CD14-positive monocyte (primary cell): ENCODE measurements around the gene KCNQ1. TPM values are rescaled to one million over a fixed set of nuclear protein-coding genes. Genes with fewer than 3 reads are reported as not detected.

ENCODE experiments used
- DNase-seq, 3 donors: peaks; one replicate each; pipeline ENCODE4 v3.0.0-alpha.2; 2011 to 2022
- H2AFZ ChIP-seq: 2 replicates; pipeline ENCODE4 v1.6.0; 2012; ENCODE audit warnings: mild to moderate bottlenecking, low read depth, low read length, inconsistent platforms; ENCODE audit not compliant: insufficient read depth, poor library complexity, severe bottlenecking
- H3K27ac ChIP-seq, 2 donors: 1 replicate in 1 of 2; 2 replicates in 1 of 2; pipeline ENCODE4 v1.5.1; 2012 to 2013; ENCODE audit warnings: low read length in 2 of 2, control low read depth in 1 of 2, inconsistent platforms in 1 of 2, low read depth in 1 of 2, mild to moderate bottlenecking in 1 of 2
- H3K27me3 ChIP-seq, 2 donors: one replicate each; pipeline versions ENCODE4 v1.6.0 to v1.6.1; 2011 to 2013; ENCODE audit warnings: low read length in 2 of 2; ENCODE audit not compliant: control insufficient read depth in 2 of 2, insufficient read depth in 2 of 2
- H3K36me3 ChIP-seq, 2 donors: replicated peaks in 1 of 2; 1 replicate in 1 of 2; 2 replicates in 1 of 2; pipeline versions ENCODE4 v1.5.1 to v1.6.1; 2012 to 2013; ENCODE audit warnings: low read length in 2 of 2, control low read depth in 1 of 2, inconsistent platforms in 1 of 2, mild to moderate bottlenecking in 1 of 2; ENCODE audit not compliant: insufficient read depth in 2 of 2, control insufficient read depth in 1 of 2
- H3K4me1 ChIP-seq, 2 donors: 1 replicate in 1 of 2; 2 replicates in 1 of 2; pipeline versions ENCODE4 v1.5.1 to v1.6.1; 2012 to 2013; ENCODE audit warnings: low read length in 2 of 2, control low read depth in 1 of 2, inconsistent platforms in 1 of 2, mild to moderate bottlenecking in 1 of 2, moderate library complexity in 1 of 2; ENCODE audit not compliant: insufficient read depth in 2 of 2, control insufficient read depth in 1 of 2
- H3K4me2 ChIP-seq: replicated peaks from 2 replicates; pipeline ENCODE3; 2012; ENCODE audit warnings: low read length, moderate library complexity, mild to moderate bottlenecking; ENCODE audit not compliant: poor library complexity, severe bottlenecking; ENCODE audit errors: extremely low read depth
- H3K4me3 ChIP-seq, 3 experiments: fragments of 200-600 bp in 1 of 3; sonication (generic) in 1 of 3; replicated peaks in 1 of 3; 1 replicate in 2 of 3; 2 replicates in 1 of 3; pipeline ENCODE4 v1.5.1; 2011 to 2013; ENCODE audit warnings: low read length in 3 of 3, mild to moderate bottlenecking in 3 of 3, control low read depth in 2 of 3, low read depth in 2 of 3, inconsistent platforms in 1 of 3, moderate library complexity in 1 of 3
- H3K79me2 ChIP-seq: 2 replicates; pipeline ENCODE4 v1.6.0; 2012; ENCODE audit warnings: mild to moderate bottlenecking, control low read depth, inconsistent platforms, low read length, moderate library complexity; ENCODE audit not compliant: insufficient read depth
- H3K9ac ChIP-seq: 2 replicates; pipeline ENCODE4 v1.6.0; 2017; ENCODE audit warnings: low read length, mild to moderate bottlenecking; ENCODE audit not compliant: insufficient read depth, poor library complexity, severe bottlenecking
- H3K9me3 ChIP-seq, 2 donors: replicated peaks in 1 of 2; 1 replicate in 1 of 2; 2 replicates in 1 of 2; pipeline versions ENCODE4 v1.5.1 to v1.6.1; 2012 to 2013; ENCODE audit warnings: low read length in 2 of 2, control low read depth in 1 of 2; ENCODE audit not compliant: control insufficient read depth in 1 of 2, insufficient read depth in 1 of 2
- H4K20me1 ChIP-seq: 2 replicates; pipeline ENCODE4 v1.6.0; 2012; ENCODE audit warnings: mild to moderate bottlenecking, low read length, control low read depth, moderate library complexity; ENCODE audit not compliant: insufficient read depth
- H3K27ac Mint-ChIP-seq, 7 donors: one replicate each; pipeline ENCODE4 v1.8.0; 2020; ENCODE audit warnings: mild to moderate bottlenecking in 7 of 7, mixed read lengths in 7 of 7, moderate library complexity in 6 of 7, inconsistent platforms in 2 of 7
- H3K27me3 Mint-ChIP-seq, 3 donors: one replicate each; pipeline ENCODE4 v1.8.0; 2021 to 2022; ENCODE audit warnings: low read depth in 3 of 3, mild to moderate bottlenecking in 3 of 3, mixed read lengths in 3 of 3, moderate library complexity in 3 of 3, inconsistent platforms in 1 of 3
- H3K36me3 Mint-ChIP-seq, 2 donors: one replicate each; pipeline ENCODE4 v1.8.0; 2020; ENCODE audit warnings: mixed read lengths in 2 of 2, inconsistent platforms in 1 of 2, mild to moderate bottlenecking in 1 of 2
- H3K4me1 Mint-ChIP-seq: one replicate; pipeline ENCODE4 v1.8.0; 2020; ENCODE audit warnings: mild to moderate bottlenecking, mixed read lengths
- H3K4me3 Mint-ChIP-seq, 2 donors: one replicate each; pipeline ENCODE4 v1.8.0; 2020; ENCODE audit warnings: mild to moderate bottlenecking in 2 of 2, mixed read lengths in 2 of 2, moderate library complexity in 1 of 2
- H3K9me3 Mint-ChIP-seq, 7 donors: one replicate each; pipeline ENCODE4 v1.8.0; 2020 to 2022; ENCODE audit warnings: mixed read lengths in 7 of 7, mild to moderate bottlenecking in 6 of 7, moderate library complexity in 6 of 7, inconsistent platforms in 2 of 7
- WGBS: methylation state at CpG from one replicate; pipeline ENCODE4 v1.1.5; 2013; ENCODE audit warnings: missing lambda C conversion rate; ENCODE audit not compliant: insufficient coverage; 5-methylcytosine and 5-hydroxymethylcytosine counted together
- intact Hi-C, 2 donors: fragments of 100-400 bp; cut with micrococcal nuclease; formaldehyde crosslinking; loops; one replicate each; pipeline versions ENCODE4 v1.15.0 to v1.15.1; 2023
- polyA plus RNA-seq, 3 donors: library from polyadenylated mRNA; depleted of rRNA in 1 of 3; unstranded in 2 of 3; stranded (reverse) in 1 of 3; fragments of 300-500 nt in 2 of 3; fragments of >200 nt in 1 of 3; fragmentation: Illumina TruSeq in 2 of 3; gene quantifications; 1 replicate in 2 of 3; 2 replicates in 1 of 3; pipeline ENCODE4 v1.2.3, GENCODE V29; 2012 to 2021
- TF ChIP-seq, protein P1 (sequence below): fragments of 200-600 bp; IDR thresholded peaks from one replicate; pipeline ENCODE4 v1.8.0; 2022; ENCODE audit warnings: antibody characterized with exemption, mild to moderate bottlenecking

KCNQ1 gene
- polyA plus RNA-seq, 3 donors, result 14.9 to 31.8 (median 21.6) TPM

DNA sequence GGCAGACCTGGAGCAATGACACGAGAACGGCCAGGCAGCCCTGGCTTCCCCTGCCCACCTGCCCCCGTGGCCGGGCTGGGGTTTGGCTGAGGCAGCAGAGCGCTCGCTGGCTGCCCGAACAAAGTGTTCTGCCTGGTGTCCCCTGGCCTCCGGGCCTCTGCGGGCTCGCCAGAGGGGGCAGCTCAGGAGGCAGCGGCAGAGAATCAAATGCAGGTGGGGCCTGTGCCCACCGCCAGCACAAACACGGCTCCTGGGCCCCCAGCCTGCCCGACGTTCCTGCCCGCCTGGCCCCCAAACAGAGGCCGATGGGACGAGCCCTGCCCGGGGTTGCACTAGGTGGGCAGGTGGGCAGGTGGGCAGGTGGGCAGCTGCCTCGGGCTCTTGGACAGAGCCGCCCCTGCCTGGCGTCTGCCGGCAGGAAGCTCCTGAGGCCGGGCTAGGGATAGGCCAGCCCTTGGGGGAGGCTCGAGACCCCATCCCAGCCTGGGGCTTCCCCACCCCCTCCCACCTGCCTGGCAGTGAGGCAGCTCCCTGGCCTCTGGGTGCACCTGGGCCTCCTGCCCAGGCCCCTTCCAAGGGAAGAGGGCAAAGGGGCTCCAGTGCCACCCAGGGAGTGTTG, 394.0 kb downstream of the KCNQ1 start:
- peaks cover 4 to 17% (median 13%) of the 10 kb centered on the region in 3 donors for H3K27me3 Mint-ChIP-seq
- no peak overlapping the region for H2AFZ ChIP-seq
- DNase-seq, result no peak
- peaks cover 15 to 22% of the 10 kb centered on the region in 2 donors for H3K4me1 ChIP-seq
- 90% methylated on average over 19 of the region's 25 CpGs for WGBS
- peaks cover 2 to 7% of the 10 kb centered on the region in 2 donors for H3K36me3 Mint-ChIP-seq
- no peaks in the 10 kb centered on the region for H3K79me2 ChIP-seq
- H3K4me3 ChIP-seq, result no peak overlapping the region
- H3K4me1 Mint-ChIP-seq, result peaks cover 19% of the 10 kb centered on the region
- no peak overlapping the region for H3K4me2 ChIP-seq
- H3K4me3 Mint-ChIP-seq, result no peak overlapping the region
- no peak overlapping the region for H3K27ac ChIP-seq
- H3K27me3 ChIP-seq, result no peaks in the 10 kb centered on the region
- no peaks in the 10 kb centered on the region for H3K9me3 ChIP-seq
- TF ChIP-seq, protein P1, sequence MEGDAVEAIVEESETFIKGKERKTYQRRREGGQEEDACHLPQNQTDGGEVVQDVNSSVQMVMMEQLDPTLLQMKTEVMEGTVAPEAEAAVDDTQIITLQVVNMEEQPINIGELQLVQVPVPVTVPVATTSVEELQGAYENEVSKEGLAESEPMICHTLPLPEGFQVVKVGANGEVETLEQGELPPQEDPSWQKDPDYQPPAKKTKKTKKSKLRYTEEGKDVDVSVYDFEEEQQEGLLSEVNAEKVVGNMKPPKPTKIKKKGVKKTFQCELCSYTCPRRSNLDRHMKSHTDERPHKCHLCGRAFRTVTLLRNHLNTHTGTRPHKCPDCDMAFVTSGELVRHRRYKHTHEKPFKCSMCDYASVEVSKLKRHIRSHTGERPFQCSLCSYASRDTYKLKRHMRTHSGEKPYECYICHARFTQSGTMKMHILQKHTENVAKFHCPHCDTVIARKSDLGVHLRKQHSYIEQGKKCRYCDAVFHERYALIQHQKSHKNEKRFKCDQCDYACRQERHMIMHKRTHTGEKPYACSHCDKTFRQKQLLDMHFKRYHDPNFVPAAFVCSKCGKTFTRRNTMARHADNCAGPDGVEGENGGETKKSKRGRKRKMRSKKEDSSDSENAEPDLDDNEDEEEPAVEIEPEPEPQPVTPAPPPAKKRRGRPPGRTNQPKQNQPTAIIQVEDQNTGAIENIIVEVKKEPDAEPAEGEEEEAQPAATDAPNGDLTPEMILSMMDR, result no peak
- H3K9ac ChIP-seq, result no peak overlapping the region
- no peaks in the 10 kb centered on the region for H3K36me3 ChIP-seq
- intact Hi-C loops, result no loop called here
- H3K27ac Mint-ChIP-seq, result no peak overlapping the region
- H3K9me3 Mint-ChIP-seq, result no peaks in the 10 kb centered on the region
- peaks cover 44% of the 10 kb centered on the region for H4K20me1 ChIP-seq

DNA sequence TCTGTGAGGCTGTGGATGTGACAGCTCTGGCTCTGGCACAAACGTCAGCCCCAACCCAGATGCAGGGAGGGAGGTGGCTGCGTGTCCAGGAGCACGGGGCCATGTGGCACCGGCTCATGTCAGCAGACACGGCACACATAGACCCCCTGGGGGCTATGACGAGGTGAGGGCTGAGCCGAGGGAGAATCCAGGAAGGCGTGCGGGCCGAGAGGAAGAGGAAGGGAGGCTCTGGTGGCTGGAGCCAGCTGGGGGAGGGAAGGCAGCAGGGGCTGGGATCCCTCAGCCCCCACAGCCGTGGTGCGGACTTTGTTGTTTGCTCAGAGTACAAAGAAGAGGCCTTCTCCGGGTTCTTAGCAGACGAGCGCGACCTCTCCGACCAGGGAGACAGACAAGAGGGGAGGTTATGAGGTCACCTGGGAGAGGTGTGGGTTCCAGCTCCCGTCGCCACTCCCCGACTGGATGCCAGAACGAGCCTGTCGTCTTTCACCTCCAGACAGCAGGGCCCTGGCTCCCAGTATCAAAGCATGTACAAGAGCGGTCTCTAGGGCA, 394.7 kb downstream of the KCNQ1 start:
- no peak overlapping the region for H3K27ac Mint-ChIP-seq
- H3K27me3 Mint-ChIP-seq, result peaks cover 0 to 17% (median 12%) of the 10 kb centered on the region in 3 donors

More for the DNA sequence above, 394.7 kb downstream of the KCNQ1 start:
- H3K27me3 ChIP-seq, result no peaks in the 10 kb centered on the region
- H3K4me1 ChIP-seq, result peaks cover 15 to 22% of the 10 kb centered on the region in 2 donors
- TF ChIP-seq, protein P1, result no peak
- no peak overlapping the region for H3K9ac ChIP-seq
- no peak overlapping the region for H3K27ac ChIP-seq
- H3K4me2 ChIP-seq, result no peak overlapping the region
- H3K9me3 ChIP-seq, result no peaks in the 10 kb centered on the region
- no peak overlapping the region for H2AFZ ChIP-seq
- 89% methylated on average over 22 of the region's 23 CpGs for WGBS
- H3K79me2 ChIP-seq, result no peaks in the 10 kb centered on the region
- DNase-seq, result no peak
- intact Hi-C loops, result no loop called here
- H3K9me3 Mint-ChIP-seq, result no peaks in the 10 kb centered on the region
- H4K20me1 ChIP-seq, result peaks cover 44% of the 10 kb centered on the region
- H3K4me1 Mint-ChIP-seq, result peaks cover 19% of the 10 kb centered on the region
- no peaks in the 10 kb centered on the region for H3K36me3 ChIP-seq
- peaks cover 2 to 4% of the 10 kb centered on the region in 2 donors for H3K36me3 Mint-ChIP-seq
- no peak overlapping the region for H3K4me3 ChIP-seq
- H3K4me3 Mint-ChIP-seq, result no peak overlapping the region
